Keratinocyte (primary cell): ENCODE data around the gene SUPT6H. TPM values are rescaled to one million over a fixed set of nuclear protein-coding genes. Genes with fewer than 3 reads are reported as not detected.
"Not testable (repeated sequence)": the region's sequence is repeated elsewhere in the genome, so short reads cannot be mapped to it uniquely, and the experiment has no call there.

ENCODE experiments used
- DNase-seq: peaks from one replicate; pipeline ENCODE4 v3.0.0-alpha.2; 2011; ENCODE audit warnings: low read depth, missing footprints, low spot score
- FAIRE-seq: peaks from 2 replicates; lab custom pipeline; 2011; peaks lifted over from hg19 to GRCh38; lab: Jason Lieb, UNC
- H2AFZ ChIP-seq: 2 replicates; pipeline ENCODE4 v1.6.0; 2012; ENCODE audit warnings: low read length, control low read depth, inconsistent platforms; ENCODE audit not compliant: control insufficient read depth
- H3K27ac ChIP-seq: 2 replicates; pipeline ENCODE4 v1.5.1; 2011; ENCODE audit warnings: low read length; ENCODE audit not compliant: control insufficient read depth, insufficient read depth
- H3K27me3 ChIP-seq: 3 replicates; pipeline ENCODE4 v1.6.0; 2011; ENCODE audit warnings: low read length; ENCODE audit not compliant: control insufficient read depth, insufficient read depth; ENCODE audit errors: extremely low read depth
- H3K36me3 ChIP-seq, 2 experiments: 2 replicates in 1 of 2; 3 replicates in 1 of 2; pipeline ENCODE4 v1.5.1; 2011; ENCODE audit warnings: low read length in 2 of 2, mild to moderate bottlenecking in 1 of 2; ENCODE audit not compliant: control insufficient read depth in 2 of 2, insufficient read depth in 2 of 2; ENCODE audit errors: extremely low read depth in 1 of 2
- H3K4me1 ChIP-seq: 3 replicates; pipeline ENCODE4 v1.5.1; 2011; ENCODE audit warnings: low read length; ENCODE audit not compliant: control insufficient read depth, insufficient read depth; ENCODE audit errors: extremely low read depth
- H3K4me2 ChIP-seq: 3 replicates; pipeline ENCODE4 v1.6.0; 2011; ENCODE audit warnings: low read depth, low read length; ENCODE audit not compliant: control insufficient read depth, insufficient read depth; ENCODE audit errors: extremely low read depth
- H3K4me3 ChIP-seq, 3 experiments: fragments of 200-600 bp in 1 of 3; sonication (generic) in 1 of 3; 2 replicates in 2 of 3; 3 replicates in 1 of 3; pipeline ENCODE4 v1.5.1; 2011 to 2016; ENCODE audit warnings: low read length in 3 of 3, mild to moderate bottlenecking in 3 of 3, control low read depth in 2 of 3, inconsistent platforms in 1 of 3, low read depth in 1 of 3, mixed read lengths in 1 of 3, mixed run types in 1 of 3, moderate library complexity in 1 of 3; ENCODE audit not compliant: control insufficient read depth in 2 of 3, insufficient read depth in 2 of 3; ENCODE audit errors: extremely low read depth in 1 of 3
- H3K79me2 ChIP-seq: 2 replicates; pipeline ENCODE4 v1.6.0; 2012; ENCODE audit warnings: low read length; ENCODE audit not compliant: control insufficient read depth, insufficient read depth
- H3K9ac ChIP-seq: 3 replicates; pipeline ENCODE4 v1.6.0; 2011; ENCODE audit warnings: low read length; ENCODE audit not compliant: control insufficient read depth, insufficient read depth; ENCODE audit errors: extremely low read depth
- H3K9me1 ChIP-seq: 3 replicates; pipeline ENCODE4 v1.6.0; 2011; ENCODE audit warnings: low read length; ENCODE audit not compliant: control insufficient read depth, insufficient read depth; ENCODE audit errors: extremely low read depth
- H3K9me3 ChIP-seq: 2 replicates; pipeline ENCODE4 v1.5.1; 2012; ENCODE audit warnings: low read depth, low read length; ENCODE audit not compliant: control insufficient read depth
- H4K20me1 ChIP-seq: 3 replicates; pipeline ENCODE4 v1.6.0; 2011; ENCODE audit warnings: low read length; ENCODE audit not compliant: control insufficient read depth, insufficient read depth; ENCODE audit errors: extremely low read depth
- EZH2 ChIP-seq: IDR thresholded peaks from one replicate; pipeline ENCODE4 v1.6.1; 2012; ENCODE audit warnings: inconsistent platforms, mild to moderate bottlenecking, low read length, moderate library complexity
- dilution Hi-C: fragments of 300-500 bp; cut with MboI; formaldehyde crosslinking; loops from one replicate; pipeline ENCODE4 v1.7.0; 2020; ENCODE audit warnings: low sequenced_read_pairs; ENCODE audit not compliant: extremely low pct_ligation_motif_present
- polyA plus RNA-seq, 5 experiments: library from polyadenylated mRNA; depleted of rRNA in 3 of 5; stranded (reverse) in 3 of 5; stranded (forward) in 1 of 5; unstranded in 1 of 5; fragments of >200 nt; gene quantifications; 1 replicate in 1 of 5; 2 replicates in 3 of 5; 3 replicates in 1 of 5; pipeline versions ENCODE4 v1.2.1 to v1.2.3, GENCODE V29; 2011 to 2012; ENCODE audit warnings: missing spikeins in 2 of 5, low read depth in 1 of 5, low replicate concordance in 1 of 5
- TF ChIP-seq, protein P1 (sequence below), 3 experiments: IDR thresholded peaks in 1 of 3; conservative IDR thresholded peaks in 1 of 3; optimal IDR thresholded peaks in 1 of 3; 2 replicates in 2 of 3; 3 replicates in 1 of 3; pipeline versions ENCODE3 to v1.5.1; 2011; ENCODE audit warnings: low read length in 3 of 3, mild to moderate bottlenecking in 3 of 3, moderate library complexity in 2 of 3, control low read depth in 1 of 3, inconsistent platforms in 1 of 3; ENCODE audit not compliant: insufficient read depth in 2 of 3; ENCODE audit errors: extremely low read depth in 1 of 3

SUPT6H gene
- polyA plus RNA-seq, 1 donor (not counting 4 experiments of a cell fraction or from before 2014, with no cell fraction given) = 32.1 TPM

- Histone ChIP-seq H3K9me3 (no peaks in the 10 kb centered on the region), H2AFZ (no peak overlapping the region), H3K4me1 (peaks cover 56% of the 10 kb centered on the region), H3K4me3 (peak overlapping the region in 2 of 3 experiments; percentile 29 to 54), H3K4me2 (peak overlapping the region; percentile 98), H3K79me2 (peaks cover 39% of the 10 kb centered on the region), H3K36me3 (peaks cover 22 to 41% of the 10 kb centered on the region in 2 experiments), H4K20me1 (peaks cover 28% of the 10 kb centered on the region), H3K27me3 (no peaks in the 10 kb centered on the region), H3K27ac (peak overlapping the region; percentile 20), H3K9ac (peak overlapping the region; percentile 95), H3K9me1 (no peaks in the 10 kb centered on the region)
- dilution Hi-C loops = no loop called here
- DNase-seq (no peak), FAIRE-seq (no peak)
- TF ChIP-seq, protein P1, sequence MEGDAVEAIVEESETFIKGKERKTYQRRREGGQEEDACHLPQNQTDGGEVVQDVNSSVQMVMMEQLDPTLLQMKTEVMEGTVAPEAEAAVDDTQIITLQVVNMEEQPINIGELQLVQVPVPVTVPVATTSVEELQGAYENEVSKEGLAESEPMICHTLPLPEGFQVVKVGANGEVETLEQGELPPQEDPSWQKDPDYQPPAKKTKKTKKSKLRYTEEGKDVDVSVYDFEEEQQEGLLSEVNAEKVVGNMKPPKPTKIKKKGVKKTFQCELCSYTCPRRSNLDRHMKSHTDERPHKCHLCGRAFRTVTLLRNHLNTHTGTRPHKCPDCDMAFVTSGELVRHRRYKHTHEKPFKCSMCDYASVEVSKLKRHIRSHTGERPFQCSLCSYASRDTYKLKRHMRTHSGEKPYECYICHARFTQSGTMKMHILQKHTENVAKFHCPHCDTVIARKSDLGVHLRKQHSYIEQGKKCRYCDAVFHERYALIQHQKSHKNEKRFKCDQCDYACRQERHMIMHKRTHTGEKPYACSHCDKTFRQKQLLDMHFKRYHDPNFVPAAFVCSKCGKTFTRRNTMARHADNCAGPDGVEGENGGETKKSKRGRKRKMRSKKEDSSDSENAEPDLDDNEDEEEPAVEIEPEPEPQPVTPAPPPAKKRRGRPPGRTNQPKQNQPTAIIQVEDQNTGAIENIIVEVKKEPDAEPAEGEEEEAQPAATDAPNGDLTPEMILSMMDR (optimal IDR thresholded peaks at IDR 0.05 in 1 of 3, IDR thresholded peaks at IDR 0.05 in 1 of 3, conservative IDR thresholded peaks at IDR 0.05 in 1 of 3; ENCODE audit: extremely low read depth in 1 of 3, insufficient read depth in 2 of 3, low read length in 3 of 3) = no peak
- TF ChIP-seq EZH2 = no peak
Observed at GRCh38 chr17:28722417-28723158, 60.6 kb downstream of the SUPT6H start.

DNA sequence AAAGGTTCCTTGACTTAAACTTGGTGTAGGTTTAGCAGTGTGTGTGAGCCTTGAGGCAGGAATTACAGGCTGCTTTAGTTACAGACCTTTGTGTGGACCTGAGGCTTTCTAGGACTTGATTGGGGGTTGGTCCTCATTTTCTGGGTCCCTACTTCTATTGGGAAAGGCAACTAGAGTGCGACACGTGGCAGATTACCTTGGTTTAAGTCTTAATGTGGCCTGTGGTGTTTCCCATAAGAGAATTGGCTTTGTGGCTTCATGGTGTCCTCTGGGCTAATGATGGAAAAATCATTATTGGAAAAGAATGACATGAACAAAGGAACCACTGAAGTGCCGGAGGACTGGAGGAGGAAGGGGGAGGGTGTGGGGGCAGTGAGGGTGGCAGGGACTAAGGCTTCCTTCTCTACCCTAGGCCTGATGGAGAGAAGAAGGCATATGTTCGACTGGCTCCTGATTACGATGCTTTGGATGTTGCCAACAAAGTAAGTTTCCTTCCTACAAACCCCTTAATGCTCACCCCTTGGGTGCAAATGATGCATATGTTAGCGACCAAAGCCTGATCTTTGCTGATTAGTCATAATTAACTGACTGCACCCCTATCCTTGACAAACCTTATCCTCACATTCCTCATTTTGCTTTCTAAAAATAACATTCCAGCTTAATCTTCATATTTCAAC lies 61.3 kb downstream of the SUPT6H start:
- H3K36me3 ChIP-seq = peaks cover 22 to 41% of the 10 kb centered on the region in 2 experiments
- no peak overlapping the region for H2AFZ ChIP-seq
- DNase-seq (no peak), FAIRE-seq (no peak)
- dilution Hi-C loops = no loop called here
- no peaks in the 10 kb centered on the region for H3K9me1 ChIP-seq
- H3K4me2 ChIP-seq = peak overlapping the region; percentile 3
- H3K27me3 ChIP-seq = no peaks in the 10 kb centered on the region
- no peaks in the 10 kb centered on the region for H3K9me3 ChIP-seq
- peak overlapping the region; percentile 7 for H3K27ac ChIP-seq
- peaks cover 28% of the 10 kb centered on the region for H4K20me1 ChIP-seq
- peaks cover 39% of the 10 kb centered on the region for H3K79me2 ChIP-seq
- H3K4me3 ChIP-seq = no peak overlapping the region
- peaks cover 57% of the 10 kb centered on the region for H3K4me1 ChIP-seq
- TF ChIP-seq, protein P1 (optimal IDR thresholded peaks at IDR 0.05 in 1 of 3, IDR thresholded peaks at IDR 0.05 in 1 of 3, conservative IDR thresholded peaks at IDR 0.05 in 1 of 3; ENCODE audit: extremely low read depth in 1 of 3, insufficient read depth in 2 of 3, low read length in 3 of 3) = no peak
- no peak for TF ChIP-seq EZH2
- peak overlapping the region; percentile 95 for H3K9ac ChIP-seq

- Histone ChIP-seq H3K4me1 (peaks cover 52% of the 10 kb centered on the region), H3K4me2 (peak overlapping the region; percentile 0), H3K79me2 (peaks cover 37% of the 10 kb centered on the region), H4K20me1 (peaks cover 28% of the 10 kb centered on the region), H3K36me3 (peaks cover 22 to 41% of the 10 kb centered on the region in 2 experiments)
- H3K9me1 ChIP-seq, H3K9ac ChIP-seq, H3K4me3 ChIP-seq, FAIRE-seq, H2AFZ ChIP-seq, DNase-seq, H3K27ac ChIP-seq, dilution Hi-C loops, H3K9me3 ChIP-seq, H3K27me3 ChIP-seq: not testable (repeated sequence)
Observed at GRCh38 chr17:28723836-28724499, 62.0 kb downstream of the SUPT6H start.
